Stimulated activated naive CD8-positive, alpha-beta T cell treated with anti-CD3 and anti-CD28 coated beads, Interleukin-15, Interleukin-2, amounts not matched to agents 100 ng/mL and 50 ng/mL, for 24 hours (primary cell): ENCODE data around the gene SHC3.

ENCODE experiments used
- H3K27ac Mint-ChIP-seq: one replicate; pipeline ENCODE4 v1.8.0; 2021; ENCODE audit warnings: mild to moderate bottlenecking, mixed read lengths
- H3K27me3 Mint-ChIP-seq: one replicate; pipeline ENCODE4 v1.8.0; 2021; ENCODE audit warnings: mixed read lengths
- H3K36me3 Mint-ChIP-seq: one replicate; pipeline ENCODE4 v1.8.0; 2021; ENCODE audit warnings: low read depth, mixed read lengths
- H3K4me1 Mint-ChIP-seq: one replicate; pipeline ENCODE4 v1.8.0; 2021; ENCODE audit warnings: low read depth, mixed read lengths
- H3K4me3 Mint-ChIP-seq: one replicate; pipeline ENCODE4 v1.8.0; 2021; ENCODE audit warnings: mild to moderate bottlenecking, mixed read lengths
- H3K9me3 Mint-ChIP-seq: one replicate; pipeline ENCODE4 v1.8.0; 2021; ENCODE audit warnings: mixed read lengths

SHC3 gene

DNA sequence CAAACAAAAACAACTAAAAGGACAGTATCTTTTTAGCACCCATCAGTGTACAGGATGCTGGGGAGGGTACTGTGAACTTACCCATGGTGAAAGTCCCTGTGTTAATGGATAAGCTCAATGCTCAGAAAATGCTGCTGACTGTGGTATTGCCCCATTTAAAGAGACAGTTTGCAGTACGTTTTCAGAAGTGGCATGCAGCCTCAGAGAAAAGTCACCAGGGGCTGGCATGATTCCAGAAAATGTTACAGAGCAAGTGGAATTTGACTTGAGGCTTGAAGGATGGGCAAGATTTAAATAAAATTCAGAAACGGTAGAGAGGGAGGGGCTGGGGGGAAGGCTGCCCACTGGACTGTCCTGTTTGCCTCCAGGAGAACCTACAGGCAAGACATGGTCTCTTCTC lies 180.1 kb downstream of the SHC3 start:
- Mint-ChIP-seq H3K36me3 (no peaks in the 10 kb centered on the region), H3K27ac (no peak overlapping the region), H3K9me3 (no peaks in the 10 kb centered on the region), H3K4me1 (no peaks in the 10 kb centered on the region), H3K27me3 (peaks cover 32% of the 10 kb centered on the region), H3K4me3 (no peak overlapping the region)

DNA sequence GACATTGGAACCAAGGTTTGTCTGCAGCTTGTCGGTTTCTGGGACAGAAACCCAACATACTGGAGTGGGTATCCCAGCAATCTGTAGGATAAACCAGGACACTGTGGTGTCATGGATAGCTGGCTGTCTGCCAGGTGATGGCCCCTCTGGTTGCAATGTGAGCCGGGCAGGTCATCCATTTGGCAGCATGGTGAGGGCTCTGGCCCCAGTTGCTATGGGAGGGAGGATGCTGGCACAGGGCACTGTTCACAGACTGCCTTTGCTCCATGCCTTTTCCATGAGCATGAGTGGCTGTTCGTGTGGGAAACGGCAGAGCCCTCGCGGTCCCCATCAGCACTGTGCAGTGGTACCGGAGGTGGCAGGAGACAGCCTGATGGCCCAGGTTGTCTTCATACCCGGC lies 181.0 kb downstream of the SHC3 start:
- Mint-ChIP-seq H3K27me3 (peaks cover 37% of the 10 kb centered on the region), H3K4me3 (no peak overlapping the region), H3K36me3 (no peaks in the 10 kb centered on the region), H3K4me1 (no peaks in the 10 kb centered on the region), H3K27ac (no peak overlapping the region), H3K9me3 (no peaks in the 10 kb centered on the region)

DNA sequence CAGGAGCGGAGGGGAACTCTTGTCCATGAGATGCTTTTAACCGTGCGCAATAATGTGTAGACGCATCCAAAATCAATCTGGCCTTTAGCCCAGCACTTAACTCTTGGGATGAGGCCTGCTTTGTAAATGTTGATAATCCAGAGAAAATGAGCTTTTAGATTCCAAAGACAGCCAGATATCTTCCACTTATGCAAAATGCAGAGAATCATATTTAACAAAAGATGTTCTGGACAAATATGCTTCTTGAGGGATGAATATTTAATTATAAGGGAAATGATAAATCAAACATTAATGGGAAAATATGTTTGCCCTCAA lies 181.7 kb downstream of the SHC3 start:
- Mint-ChIP-seq H3K27ac (no peak overlapping the region), H3K4me1 (peaks cover 5% of the 10 kb centered on the region), H3K4me3 (no peak overlapping the region), H3K36me3 (no peaks in the 10 kb centered on the region), H3K27me3 (peaks cover 37% of the 10 kb centered on the region), H3K9me3 (no peaks in the 10 kb centered on the region)

DNA sequence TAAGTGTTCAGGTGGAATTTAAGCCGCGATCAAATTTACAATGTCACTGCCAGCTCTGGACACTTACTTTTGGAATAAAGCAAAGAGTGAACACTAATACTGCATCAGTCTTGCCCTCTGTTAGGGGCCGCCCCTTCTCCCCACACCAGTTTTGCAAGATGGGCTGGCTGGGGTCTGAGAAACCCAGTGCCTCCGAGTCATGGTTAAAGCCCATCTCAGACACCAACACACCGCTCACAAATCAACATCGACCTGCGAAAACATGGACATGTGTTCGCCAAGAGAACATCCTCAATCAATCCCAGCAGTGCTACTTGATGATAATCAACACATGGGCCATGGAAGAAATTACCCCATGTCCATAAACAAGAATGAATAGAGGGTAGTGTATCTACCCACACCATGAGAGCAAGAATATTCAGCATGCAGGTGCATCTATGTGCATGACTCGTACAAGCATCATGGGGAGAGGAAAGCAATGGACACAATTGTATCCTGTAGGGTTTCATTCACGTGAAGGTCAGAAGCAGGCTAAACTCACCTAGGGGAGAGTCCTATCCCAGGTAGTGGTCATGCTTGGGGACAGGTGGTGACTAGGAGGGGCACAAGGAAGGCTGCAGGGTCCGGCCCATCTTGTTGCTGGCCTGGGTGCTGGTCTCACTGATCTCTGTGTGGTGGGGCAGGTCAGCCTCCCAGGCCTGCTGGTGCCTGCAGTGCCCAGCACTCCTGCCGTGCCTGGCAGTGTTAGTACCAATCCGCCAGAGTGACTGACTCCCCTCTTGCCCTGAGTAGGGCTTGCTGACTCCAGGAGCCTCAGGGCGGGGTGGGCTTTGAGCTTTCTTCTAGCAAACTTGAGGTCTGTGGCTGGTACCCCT lies 182.3 kb downstream of the SHC3 start:
- Mint-ChIP-seq H3K36me3 (no peaks in the 10 kb centered on the region), H3K27me3 (peaks cover 34% of the 10 kb centered on the region), H3K4me3 (no peak overlapping the region), H3K4me1 (peaks cover 7% of the 10 kb centered on the region), H3K9me3 (no peaks in the 10 kb centered on the region), H3K27ac (no peak overlapping the region)

DNA sequence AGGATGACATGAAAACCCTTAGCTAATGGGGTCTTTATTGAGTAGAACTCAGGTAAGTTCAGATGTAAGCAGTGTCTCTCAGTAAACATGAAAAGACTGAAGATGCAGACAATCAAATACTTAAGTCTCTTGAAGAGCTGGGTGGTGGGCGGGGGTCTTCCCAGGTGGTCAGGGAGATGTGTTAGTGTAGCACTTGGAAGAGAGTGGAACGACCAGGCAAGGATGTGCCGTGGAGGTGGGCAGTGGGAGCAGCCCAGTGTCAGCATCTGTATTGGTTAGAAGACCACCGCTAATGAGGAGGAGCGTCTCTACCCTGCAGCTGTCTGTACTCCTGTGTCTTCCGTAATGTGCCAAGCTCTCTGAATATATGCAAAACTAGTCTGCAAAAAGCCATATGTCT lies 183.0 kb downstream of the SHC3 start:
- H3K4me3 Mint-ChIP-seq = no peak overlapping the region
- H3K9me3 Mint-ChIP-seq = no peaks in the 10 kb centered on the region
- H3K4me1 Mint-ChIP-seq = peaks cover 7% of the 10 kb centered on the region
- H3K36me3 Mint-ChIP-seq = no peaks in the 10 kb centered on the region
- peaks cover 34% of the 10 kb centered on the region for H3K27me3 Mint-ChIP-seq
- H3K27ac Mint-ChIP-seq = no peak overlapping the region

DNA sequence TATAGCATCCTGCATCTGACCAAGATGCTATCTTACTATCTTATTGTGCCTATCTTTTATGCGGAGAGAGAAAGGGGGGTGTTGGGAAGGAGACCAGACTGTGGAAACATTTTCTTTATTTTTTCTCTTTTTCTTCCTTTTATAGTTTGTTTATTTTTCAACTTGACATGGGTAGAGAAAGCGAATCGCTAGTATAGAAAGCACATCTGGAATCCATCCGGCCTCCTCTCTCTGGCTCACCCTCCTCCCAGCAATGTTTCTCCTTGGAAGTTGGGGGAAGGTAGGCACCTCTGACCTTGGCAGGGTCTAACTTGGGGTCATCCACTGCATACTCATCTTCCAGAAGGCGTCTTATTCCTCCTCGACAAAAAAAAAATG lies 183.4 kb downstream of the SHC3 start:
- Mint-ChIP-seq H3K36me3 (no peaks in the 10 kb centered on the region), H3K27me3 (peaks cover 34% of the 10 kb centered on the region), H3K27ac (no peak overlapping the region), H3K4me3 (no peak overlapping the region), H3K4me1 (peaks cover 11% of the 10 kb centered on the region), H3K9me3 (no peaks in the 10 kb centered on the region)

DNA sequence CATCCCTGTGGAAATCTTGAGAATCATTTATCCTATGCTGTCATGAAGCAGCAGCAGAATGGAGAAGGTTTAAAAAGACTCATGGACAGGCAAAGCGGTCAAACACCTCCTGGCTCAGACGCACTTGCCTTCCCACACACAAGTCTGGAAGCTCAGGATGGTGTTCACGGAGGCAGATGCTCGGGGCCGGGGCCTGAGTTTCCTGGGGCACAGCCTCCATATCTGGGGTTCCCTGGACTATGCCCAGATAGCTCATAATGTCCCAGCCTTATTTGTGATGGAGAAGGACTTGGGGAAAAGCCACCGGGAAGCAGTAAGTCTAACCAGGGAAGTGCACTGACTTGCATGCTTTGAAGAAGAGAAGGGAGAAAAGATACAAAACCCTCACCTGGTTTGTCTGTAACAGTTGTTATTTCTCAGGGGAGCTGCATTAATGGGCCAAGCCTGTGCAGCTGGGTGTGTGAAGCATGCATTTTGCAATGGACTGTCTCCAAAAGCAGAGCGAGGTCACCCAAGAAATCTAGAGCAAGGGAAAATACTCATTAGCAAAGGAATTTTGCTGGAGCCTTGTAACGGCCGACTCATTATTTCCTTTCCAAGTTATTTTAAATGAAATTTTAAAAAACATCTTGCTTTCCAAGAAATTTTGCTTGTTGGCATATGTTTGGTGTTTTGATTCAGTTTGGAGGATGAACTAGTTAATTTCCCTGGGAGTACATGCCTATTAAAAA lies 184.0 kb downstream of the SHC3 start:
- H3K4me3 Mint-ChIP-seq = no peak overlapping the region
- peaks cover 38% of the 10 kb centered on the region for H3K27me3 Mint-ChIP-seq
- H3K27ac Mint-ChIP-seq = no peak overlapping the region
- no peaks in the 10 kb centered on the region for H3K36me3 Mint-ChIP-seq
- peaks cover 16% of the 10 kb centered on the region for H3K4me1 Mint-ChIP-seq
- H3K9me3 Mint-ChIP-seq = no peaks in the 10 kb centered on the region

DNA sequence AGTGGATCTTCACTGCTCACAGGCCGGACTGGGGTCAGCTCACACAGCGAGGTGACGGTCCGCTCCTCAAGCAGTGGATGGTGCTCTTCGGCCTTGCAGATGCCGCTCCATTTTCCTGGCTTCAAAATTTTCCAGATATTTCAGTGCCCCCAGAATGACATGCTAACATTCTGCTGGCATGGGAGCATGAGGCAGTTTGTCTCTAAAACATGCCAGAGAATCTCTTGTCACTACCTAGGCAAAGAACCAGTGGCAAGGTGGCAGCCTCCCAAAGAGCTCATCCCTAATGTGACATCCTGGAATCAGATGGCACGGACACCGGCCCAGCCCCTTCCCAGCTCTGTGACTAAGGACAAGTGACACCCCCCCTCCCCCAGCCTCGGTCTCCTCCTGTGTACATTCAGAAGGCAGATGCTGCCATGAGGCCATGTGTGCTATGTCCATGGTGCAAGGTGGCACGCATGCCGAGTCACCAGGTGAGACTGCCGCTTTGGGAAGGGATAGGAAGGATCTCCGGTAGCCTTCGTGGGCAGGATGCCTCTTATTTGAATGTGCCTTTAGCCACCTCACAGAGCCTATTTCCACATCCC lies 184.7 kb downstream of the SHC3 start:
- peaks cover 43% of the 10 kb centered on the region for H3K27me3 Mint-ChIP-seq
- H3K36me3 Mint-ChIP-seq = no peaks in the 10 kb centered on the region
- H3K4me3 Mint-ChIP-seq = no peak overlapping the region
- H3K4me1 Mint-ChIP-seq = peaks cover 23% of the 10 kb centered on the region
- no peak overlapping the region for H3K27ac Mint-ChIP-seq
- H3K9me3 Mint-ChIP-seq = no peaks in the 10 kb centered on the region

DNA sequence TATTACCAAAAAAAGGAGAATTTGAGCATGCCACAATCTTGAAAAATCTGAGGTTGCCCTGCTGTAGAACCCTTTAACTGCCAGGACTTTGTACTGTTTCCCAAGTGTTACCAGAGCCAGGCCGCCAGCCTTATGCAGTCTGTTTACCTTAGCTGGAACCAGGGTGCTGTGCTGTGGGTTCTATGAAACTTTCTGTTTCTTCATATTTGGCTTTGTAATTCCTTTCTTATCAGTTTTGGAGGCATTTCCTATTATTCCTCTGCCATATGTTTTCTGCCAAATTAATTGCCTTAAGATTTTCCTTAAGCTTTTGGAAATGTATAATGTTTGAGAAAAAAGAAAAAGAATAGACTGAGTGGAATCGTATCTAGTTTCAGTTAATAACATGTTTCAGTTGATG lies 185.3 kb downstream of the SHC3 start:
- Mint-ChIP-seq H3K4me3 (no peak overlapping the region), H3K27ac (no peak overlapping the region), H3K27me3 (peaks cover 43% of the 10 kb centered on the region), H3K9me3 (no peaks in the 10 kb centered on the region), H3K36me3 (no peaks in the 10 kb centered on the region), H3K4me1 (peaks cover 29% of the 10 kb centered on the region)

DNA sequence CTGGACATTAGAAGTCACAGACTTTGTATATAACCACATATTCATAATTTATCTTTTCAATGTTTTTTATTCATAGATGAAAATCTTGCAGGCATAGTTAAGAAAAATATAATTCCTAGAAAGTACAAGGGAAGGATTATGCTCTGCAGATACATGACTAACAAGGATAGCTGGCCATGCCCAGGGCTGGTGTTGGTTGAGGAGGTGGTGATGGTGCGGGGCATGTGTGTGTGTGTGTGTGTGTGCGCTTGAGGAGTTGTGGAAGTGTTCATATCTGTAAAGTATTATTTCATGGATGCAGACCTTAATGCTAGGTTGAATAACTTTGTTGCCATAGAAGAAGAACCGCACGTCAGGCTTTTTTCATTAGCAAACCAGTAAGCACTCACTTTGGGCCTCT lies 186.1 kb downstream of the SHC3 start:
- H3K4me1 Mint-ChIP-seq = peaks cover 32% of the 10 kb centered on the region
- peaks cover under 1% of the 10 kb centered on the region for H3K9me3 Mint-ChIP-seq
- no peak overlapping the region for H3K4me3 Mint-ChIP-seq
- H3K27ac Mint-ChIP-seq = no peak overlapping the region
- peaks cover 43% of the 10 kb centered on the region for H3K27me3 Mint-ChIP-seq
- no peaks in the 10 kb centered on the region for H3K36me3 Mint-ChIP-seq

DNA sequence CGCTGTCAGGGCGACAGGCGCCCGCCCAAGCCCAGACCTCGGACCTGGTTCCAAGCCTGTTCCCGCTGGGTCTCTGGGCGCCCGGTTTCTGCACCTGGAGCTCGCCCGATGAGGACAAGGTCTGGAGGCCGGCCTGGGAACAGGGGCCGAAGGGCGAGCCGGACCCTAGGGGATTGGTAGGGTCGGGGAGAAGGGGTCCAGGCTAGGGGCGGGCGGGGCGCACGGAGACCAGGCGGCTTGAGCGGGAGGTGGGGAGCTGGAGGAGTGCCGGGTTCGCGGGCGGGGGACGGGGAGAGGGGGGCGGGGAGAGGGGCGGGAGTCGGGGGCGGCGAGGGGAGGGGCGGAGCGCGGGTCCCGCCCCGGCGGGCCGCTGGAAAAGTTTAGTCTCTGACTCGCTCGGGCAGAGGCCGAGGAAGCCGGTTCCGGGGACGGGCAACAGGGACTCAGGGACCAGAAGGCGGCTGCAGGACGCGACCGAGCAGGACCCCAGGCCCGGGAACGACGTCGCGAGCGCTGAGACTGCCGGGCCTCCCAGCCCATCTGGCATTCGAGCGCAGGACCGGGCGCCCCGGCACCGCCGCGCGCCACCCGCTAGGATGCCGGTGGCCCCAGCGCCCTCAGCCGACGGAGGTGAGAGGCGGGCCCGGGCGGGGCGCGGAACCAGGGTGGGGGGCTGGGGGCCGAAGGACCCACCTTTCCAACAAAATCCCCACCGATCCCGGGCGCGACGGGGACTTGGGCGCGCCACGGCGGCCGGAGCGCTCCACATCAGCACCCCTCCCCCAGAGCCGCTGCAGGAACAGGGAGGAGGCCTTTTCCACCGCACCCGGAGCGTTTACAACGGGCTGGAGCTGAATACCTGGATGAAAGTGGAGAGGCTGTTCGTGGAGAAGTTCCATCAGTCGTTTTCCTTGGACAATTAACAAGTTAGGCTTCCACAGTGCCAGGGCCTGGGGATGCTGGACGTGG lies 187.3 kb downstream of the SHC3 start, which contains the start of gene S1PR3:
TSS of gene S1PR3 (plus strand) at position 403 of the 969 bp plus-strand sequence. CDS start 9,733 bp downstream, outside the sequence.
- Mint-ChIP-seq H3K4me1 (peaks cover 35% of the 10 kb centered on the region), H3K9me3 (peaks cover 3% of the 10 kb centered on the region), H3K27ac (no peak within 1 kb of the TSS), H3K27me3 (peaks cover 43% of the 10 kb centered on the region), H3K36me3 (no peaks in the 10 kb centered on the region), H3K4me3 (peak within 1 kb of the TSS; percentile 71)

DNA sequence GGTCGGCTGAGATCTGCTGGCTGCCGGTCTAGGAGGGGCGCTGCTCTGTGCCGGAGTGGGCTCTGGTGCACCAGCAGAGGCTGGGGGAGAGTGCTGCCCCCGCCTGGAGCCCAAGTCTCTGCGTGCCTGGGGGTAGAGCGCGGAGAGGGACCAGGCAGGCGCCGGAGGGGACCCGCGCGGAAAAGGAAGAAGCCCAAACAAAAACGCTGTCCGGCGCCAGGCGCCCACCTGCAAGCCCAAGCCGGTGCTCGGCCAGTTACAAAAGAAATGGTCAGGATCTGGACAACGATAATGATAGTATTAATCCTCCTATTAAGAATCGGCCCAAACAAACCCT lies 187.9 kb downstream of the SHC3 start:
- Mint-ChIP-seq H3K9me3 (peaks cover 3% of the 10 kb centered on the region), H3K4me3 (peak overlapping the region; percentile 55), H3K36me3 (no peaks in the 10 kb centered on the region), H3K27me3 (peaks cover 42% of the 10 kb centered on the region), H3K4me1 (peaks cover 35% of the 10 kb centered on the region), H3K27ac (no peak overlapping the region)

DNA sequence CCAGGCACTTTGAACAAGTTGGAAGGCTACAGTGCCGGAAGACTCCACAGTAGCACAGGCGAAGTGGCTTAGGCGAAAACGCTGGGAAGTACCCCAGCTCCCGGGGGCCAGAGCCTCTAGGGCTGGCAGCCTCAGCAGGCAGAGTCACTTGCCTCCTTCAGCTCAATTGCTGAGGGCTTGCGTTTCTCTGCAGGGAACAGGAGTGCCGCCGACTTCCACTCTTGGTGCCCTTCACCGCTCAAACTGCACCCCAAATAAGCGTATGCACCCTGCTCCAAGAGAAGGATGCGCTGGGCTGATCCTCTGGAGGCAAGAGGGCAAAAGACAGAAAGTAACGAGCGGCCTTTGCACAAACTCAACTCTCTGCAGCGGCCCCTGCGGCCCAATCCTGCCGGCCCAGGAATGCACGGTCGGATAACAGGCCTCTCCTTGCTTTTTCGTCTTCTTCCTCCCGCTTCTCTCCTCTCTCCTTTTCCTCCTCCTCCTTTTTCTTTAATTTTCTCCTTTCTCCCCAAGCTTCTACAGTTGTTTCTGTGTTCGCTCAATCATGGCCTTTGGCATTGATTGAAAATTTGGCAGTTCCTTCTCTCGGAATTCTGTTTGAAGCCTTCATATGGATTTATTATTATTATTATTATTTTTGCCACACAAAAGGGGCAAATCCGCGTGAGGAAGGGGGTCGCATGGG lies 188.4 kb downstream of the SHC3 start:
- Mint-ChIP-seq H3K36me3 (no peaks in the 10 kb centered on the region), H3K4me1 (peaks cover 35% of the 10 kb centered on the region), H3K9me3 (peaks cover 3% of the 10 kb centered on the region), H3K4me3 (no peak overlapping the region), H3K27me3 (peaks cover 37% of the 10 kb centered on the region), H3K27ac (no peak overlapping the region)
